Activated T-cell treated with anti-CD3 and anti-CD28 coated beads, Interleukin-2, amount 50 U/mL, for 48 hours (primary cell): ENCODE results near the gene ARHGAP8.
"Not testable (repeated sequence)": the region's sequence is repeated elsewhere in the genome, so short reads cannot be mapped to it uniquely, and the experiment has no call there.

Experiments used
- DNase-seq, 2 experiments: peaks; one replicate each; pipeline ENCODE4 v3.0.0-alpha.2; 2020

ARHGAP8 gene

DNA sequence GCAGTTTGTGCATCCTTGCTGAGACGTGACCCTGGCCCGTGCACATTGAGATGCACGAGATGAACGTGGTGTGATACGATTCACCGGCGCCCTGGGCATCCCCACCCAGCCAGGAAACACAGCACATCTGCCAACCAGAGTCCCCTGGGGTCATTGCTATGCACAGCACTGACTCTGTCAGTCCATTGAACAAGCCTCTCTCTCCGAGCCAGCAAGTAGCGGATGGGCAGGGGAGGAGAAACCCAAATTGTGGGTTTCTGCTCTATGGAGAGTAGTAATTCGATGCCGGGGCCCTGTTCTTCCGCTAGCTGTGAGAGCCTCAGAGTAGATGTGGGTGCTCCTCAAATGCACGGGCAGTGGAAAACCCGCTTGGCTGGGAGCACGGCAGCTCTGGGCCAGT is 85.1 kb downstream of the ARHGAP8 start:
- DNase-seq, result no peak

DNA sequence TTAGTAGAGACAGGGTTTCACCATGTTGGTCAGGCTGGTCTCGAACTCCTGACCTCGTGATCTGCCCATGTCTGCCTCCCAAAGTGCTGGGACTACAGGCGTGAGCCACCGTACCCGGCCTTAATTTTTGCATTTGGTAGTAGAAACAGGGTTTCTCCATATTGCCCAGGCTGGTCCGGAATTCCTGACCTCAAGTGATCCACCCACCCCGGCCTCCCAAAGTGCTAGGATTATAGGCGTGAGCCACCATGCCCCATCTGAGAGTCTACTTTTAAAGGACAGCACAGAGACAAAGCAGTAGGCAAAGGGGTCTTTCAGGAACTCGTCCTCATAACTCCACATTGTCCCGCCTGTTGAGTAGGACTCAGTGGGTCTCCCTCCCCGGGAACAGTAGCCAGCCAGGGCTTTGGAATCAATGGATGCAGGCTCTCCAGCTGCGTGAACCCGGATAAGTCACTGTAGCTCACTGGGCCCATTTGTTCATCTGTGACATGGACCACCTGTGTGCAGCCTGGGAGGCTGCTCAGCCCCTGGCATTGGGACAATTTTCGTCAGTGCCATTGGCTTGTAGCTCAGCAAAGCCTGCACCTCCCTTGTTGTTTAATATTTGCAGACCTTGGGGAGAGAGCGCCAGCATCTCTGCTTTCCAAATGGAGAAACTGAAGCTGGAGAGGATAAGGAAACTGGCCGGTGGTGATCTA is 86.1 kb downstream of the ARHGAP8 start:
- no peak for DNase-seq

- DNase-seq, result no peak
These were observed 86.7 kb downstream of the ARHGAP8 start for GRCh38 chr22:44839061-44839460.

DNA sequence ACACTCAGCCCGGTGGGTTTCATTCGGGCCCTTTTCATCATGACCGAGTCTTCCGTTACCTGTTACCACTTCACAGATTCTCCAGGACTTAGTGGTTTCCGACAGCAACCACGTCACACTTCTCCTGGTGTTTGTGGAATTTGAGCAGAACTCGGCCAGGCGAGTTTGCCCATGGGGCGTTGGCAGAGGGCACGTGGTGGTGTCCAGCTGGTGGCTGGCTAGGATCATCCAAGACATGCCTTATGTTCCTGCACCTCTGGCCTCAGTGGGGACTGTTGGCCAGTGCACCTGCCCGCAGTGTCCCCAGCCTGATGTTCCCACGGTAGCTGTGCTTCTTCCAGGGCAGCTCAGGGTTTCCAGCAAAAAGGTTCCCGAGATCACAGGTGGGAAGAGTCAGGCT is 87.3 kb downstream of the ARHGAP8 start:
- no peak for DNase-seq

GRCh38 chr22:44840611-44841322 is 88.4 kb downstream of the ARHGAP8 start:
- no peak for DNase-seq

GRCh38 chr22:44842417-44842816 is 90.0 kb downstream of the ARHGAP8 start:
- DNase-seq, result no peak

DNA sequence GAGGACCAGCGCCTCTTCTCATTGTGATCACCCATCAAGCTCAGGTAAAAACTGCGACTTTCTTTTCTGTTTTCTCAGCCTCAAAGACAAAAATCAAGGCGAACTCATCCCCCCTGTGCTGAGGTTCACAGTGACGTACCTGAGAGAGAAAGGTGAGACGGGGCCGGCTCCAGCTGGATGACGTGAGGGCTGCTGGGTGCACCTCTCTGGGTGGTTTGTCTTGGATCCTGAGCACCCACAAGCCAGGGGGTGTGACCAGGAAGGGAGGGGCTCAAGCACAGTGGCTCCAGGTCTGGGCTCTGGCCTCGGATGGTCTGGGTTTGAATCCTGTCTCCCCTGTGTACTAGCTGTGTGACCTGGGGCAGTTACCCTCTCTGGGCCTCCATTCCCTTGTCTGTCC is 92.8 kb downstream of the ARHGAP8 start:
- no peak for DNase-seq

GRCh38 chr22:44845796-44846720 is 93.7 kb downstream of the ARHGAP8 start:
- no peak for DNase-seq

GRCh38 chr22:44846726-44847275 is 94.4 kb downstream of the ARHGAP8 start:
- no peak for DNase-seq

GRCh38 chr22:44847380-44847779 is 95.0 kb downstream of the ARHGAP8 start:
- no peak for DNase-seq

DNA sequence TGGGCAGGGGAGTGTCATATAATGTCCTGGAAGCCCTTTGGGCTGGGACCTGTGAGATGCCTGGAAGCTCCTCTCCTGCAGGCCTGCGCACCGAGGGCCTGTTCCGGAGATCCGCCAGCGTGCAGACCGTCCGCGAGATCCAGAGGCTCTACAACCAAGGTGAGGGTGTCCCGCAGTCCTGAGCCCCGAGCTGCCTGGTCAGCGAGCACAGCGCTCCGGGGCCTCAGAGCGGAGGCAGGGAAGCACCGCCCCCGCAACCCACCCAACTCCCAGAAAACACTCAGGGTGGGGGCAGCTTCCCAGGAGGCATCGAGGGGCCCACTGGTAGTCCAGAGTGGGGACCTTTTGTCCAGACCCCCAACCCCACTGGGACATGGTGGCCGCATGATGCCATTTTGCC is 95.5 kb downstream of the ARHGAP8 start:
- DNase-seq, result no peak

DNA sequence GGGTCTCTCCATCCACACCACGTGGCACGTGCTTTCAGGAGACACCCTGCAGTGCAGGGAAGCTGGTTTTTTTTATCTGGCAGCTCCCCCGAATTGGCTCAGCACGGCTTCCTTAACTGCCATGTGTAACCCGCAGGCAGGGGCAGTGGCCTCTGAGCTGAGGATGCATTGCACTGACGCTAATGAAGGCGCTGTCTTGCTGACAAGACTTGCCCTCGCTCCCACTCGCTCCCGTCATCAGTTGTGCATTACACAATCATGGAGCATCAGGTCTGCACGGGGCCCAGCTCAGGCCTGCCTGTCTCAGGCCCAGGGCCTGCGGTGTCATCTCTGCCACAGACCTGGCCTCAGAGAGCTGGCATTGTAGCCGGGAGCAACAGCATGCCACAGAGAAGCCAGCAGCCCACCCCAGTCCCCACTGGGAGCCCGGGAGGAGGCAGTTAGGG is 95.9 kb downstream of the ARHGAP8 start:
- no peak for DNase-seq

DNA sequence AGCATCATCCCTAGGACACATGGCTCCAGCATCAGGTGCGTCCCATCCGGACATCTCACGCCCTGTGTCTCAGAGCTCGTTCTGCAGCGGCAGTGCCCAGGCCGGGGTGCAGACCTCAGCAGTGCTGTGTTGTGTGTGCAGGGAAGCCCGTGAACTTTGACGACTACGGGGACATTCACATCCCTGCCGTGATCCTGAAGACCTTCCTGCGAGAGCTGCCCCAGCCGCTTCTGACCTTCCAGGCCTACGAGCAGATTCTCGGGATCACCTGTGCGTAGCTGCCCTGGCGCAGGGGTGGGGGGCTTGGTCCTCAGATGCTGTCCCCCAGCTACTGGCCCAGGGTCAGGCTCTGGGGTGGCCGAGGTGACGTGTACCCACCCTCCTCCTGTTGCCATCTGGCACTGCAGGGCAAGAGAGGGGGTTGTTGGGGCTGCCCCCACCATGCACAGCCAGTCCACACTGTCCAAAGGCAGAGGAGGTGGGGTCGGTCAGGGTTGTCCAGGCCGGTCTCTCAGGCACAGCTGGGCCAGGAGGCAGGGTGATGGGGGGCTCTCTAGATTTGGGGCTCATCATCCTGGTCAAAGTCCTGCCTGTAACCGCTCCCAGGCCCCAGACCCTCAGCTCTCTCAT is 96.5 kb downstream of the ARHGAP8 start:
- no peak for DNase-seq

GRCh38 chr22:44850946-44851345 is 98.6 kb downstream of the ARHGAP8 start:
- no peak for DNase-seq

DNA sequence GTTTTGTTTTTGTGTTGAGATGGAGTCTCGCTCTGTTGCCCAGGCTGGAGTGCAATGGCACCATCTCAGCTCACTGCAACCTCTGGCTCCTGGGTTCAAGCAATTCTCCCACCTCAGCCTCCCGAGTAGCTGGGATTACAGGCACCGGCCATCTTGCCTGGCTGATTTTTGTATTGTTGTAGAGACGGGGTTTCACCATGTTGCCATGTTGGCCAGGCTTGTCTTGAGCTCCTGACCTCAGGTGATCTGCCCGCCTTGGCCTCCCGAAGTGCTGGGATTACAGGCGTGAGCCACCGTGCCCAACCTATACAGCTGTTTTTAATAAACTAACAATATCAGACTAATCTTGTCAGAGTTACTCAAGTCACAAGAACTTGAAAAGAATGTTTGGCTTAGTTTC is 102.3 kb downstream of the ARHGAP8 start:
- not testable (repeated sequence) for DNase-seq

DNA sequence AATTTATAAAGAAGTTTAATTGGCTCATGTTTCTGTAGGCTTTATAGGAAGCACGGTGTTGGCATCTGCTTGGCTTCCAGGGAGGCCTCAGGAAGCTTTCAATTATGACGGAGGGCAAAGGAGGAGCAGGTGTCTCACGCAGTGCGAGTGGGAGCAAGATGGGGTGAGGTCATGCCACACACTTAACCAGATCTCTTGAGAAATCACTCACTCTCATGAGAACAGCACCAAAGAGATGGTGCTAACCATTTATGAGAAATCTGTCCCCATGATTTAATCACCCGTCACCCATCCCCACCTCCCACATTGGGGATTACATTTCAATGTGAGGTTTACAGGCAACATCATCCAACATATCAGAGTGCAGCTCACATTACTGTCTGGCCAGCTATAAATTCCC is 103.5 kb downstream of the ARHGAP8 start:
- DNase-seq, result peak; percentile 21 to 37

GRCh38 chr22:44858819-44859218 is 106.4 kb downstream of the ARHGAP8 start:
- not testable (repeated sequence) for DNase-seq

DNA sequence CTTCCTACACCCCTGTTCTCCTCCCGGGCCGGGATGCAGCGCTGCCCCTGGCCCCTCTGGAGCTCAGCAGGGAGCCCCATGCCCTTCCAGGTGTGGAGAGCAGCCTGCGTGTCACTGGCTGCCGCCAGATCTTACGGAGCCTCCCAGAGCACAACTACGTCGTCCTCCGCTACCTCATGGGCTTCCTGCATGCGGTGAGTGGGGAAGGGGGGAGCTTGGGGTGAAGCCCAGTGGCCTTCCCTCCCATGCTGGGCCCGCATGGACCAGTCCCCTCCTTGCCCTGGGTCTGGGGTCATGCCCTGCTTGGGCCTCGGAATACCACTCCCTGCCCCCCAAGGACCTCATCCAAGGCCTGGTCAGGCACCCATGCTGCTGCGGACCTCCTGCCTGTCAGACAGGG is 107.3 kb downstream of the ARHGAP8 start:
- no peak for DNase-seq

DNA sequence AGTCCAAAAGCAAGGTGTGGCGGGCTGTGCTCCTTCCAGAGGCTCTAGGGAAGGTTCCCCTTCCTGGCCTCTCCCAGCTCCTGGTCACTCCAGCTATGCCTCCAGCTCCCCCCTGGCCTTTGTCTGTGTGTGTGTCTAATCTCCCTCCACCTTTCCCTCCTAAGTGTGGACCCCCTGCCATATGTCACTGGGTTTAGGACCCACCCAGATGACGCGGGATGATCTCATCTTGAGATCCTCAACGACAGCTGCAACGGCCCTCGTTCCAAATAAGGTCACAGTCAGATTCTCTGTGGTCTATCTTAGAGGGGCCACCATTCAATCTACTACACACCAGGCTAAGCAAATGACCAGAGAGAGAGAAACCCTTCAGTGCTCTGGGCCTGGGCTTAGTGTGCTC is 107.9 kb downstream of the ARHGAP8 start:
- DNase-seq, result no peak

DNA sequence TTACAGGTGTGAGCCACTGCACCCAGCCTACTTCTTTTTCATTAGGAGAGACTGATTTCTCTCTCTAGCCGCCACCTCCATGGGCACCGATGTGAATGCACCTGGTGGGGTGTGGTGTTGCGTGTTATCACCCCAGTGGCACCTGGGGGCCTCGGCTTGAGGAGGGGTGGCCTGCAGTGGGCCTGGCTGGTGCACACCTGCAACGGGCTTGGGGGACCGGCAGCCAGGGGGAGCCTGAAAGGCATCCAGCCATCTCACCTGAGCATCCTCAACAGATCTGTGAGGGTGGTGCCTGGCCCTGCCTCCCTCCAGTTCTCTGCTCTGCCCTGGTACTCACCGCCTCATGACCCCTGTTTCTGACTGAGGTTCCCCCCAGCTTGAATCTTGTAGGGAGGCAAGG is 108.9 kb downstream of the ARHGAP8 start:
- DNase-seq, result no peak

- DNase-seq, result no peak
These were observed 109.9 kb downstream of the ARHGAP8 start for GRCh38 chr22:44862281-44862680.

- DNase-seq, result no peak
These were observed 110.8 kb downstream of the ARHGAP8 start for GRCh38 chr22:44862981-44863860.
